ENCODE measurements around the gene COMMD8. TPM values are rescaled to one million over a fixed set of nuclear protein-coding genes. Genes with fewer than 3 reads are reported as not detected.

COMMD8 gene
- total and polyA plus RNA-seq, 10 of the 15 experiments (the other 5 are each of a cell fraction or from before 2014, with no cell fraction given): 27.6 to 156 (median 48.4) TPM

DNA sequence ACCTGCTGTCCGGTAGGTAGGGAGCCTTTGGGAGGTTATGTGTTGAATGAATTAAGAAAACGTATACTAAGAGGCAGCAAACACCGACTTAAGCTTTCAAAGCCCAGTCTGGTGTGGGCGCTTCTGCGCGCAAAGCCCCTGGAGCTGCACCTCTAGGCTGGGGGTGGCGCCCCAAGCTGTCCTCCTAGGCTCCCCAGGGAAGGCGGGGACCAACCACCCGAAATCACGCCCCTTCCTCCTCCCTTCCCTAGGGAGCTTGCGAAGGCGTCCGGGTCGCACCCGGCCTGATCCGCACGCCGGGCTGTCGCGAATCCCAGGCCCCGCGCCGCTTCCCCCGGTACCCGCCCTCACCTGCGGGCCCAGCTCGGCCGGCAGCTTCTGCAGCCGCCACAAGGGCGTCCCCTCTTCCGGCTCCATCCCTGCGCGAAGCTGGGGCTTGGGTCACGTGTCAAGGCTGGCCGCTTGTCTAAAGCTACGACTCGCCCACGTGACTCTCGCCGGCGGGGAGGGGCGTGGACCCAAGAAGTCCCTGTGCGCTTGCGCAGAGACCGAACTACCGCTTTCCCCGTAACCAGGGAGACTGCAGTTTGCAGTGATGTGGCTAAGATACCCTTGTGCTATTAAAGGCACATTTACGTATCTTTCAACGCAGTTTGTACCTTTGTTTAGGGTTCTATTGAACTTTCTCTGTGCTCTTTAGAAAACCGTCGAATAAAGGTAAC is at the start of gene COMMD8 (continued):
- TF ChIP-seq GATAD2B (conservative IDR thresholded peaks at IDR 0.05; ENCODE audit: low read depth) (peak; percentile 92; the same call in 1 of the 2 replicates), RBBP5 (conservative IDR thresholded peaks at IDR 0.05) (no peak), CHD2 (IDR thresholded peaks at IDR 0.05; ENCODE audit: borderline replicate concordance, low read depth, low read length) (peak; percentile 53; the same call in 1 of the 2 replicates), MYC (IDR thresholded peaks at IDR 0.05; ENCODE audit: insufficient read depth, insufficient read length, insufficient replicate concordance, low read length, severe bottlenecking) (no peak), CREM (IDR thresholded peaks at IDR 0.05; ENCODE audit: low read depth) (no peak), POU2F2 (IDR thresholded peaks at IDR 0.05; ENCODE audit: borderline replicate concordance, low read depth, low read length) (peak; percentile 67; the same call in 2 of the 3 replicates), BRCA1 (IDR thresholded peaks at IDR 0.05; ENCODE audit: low read depth, low read length) (no peak), EP300 (IDR thresholded peaks at IDR 0.05; ENCODE audit: borderline replicate concordance in 1 of 2, control insufficient read depth in 1 of 2, low read depth in 2 of 2, low read length in 2 of 2) (peak in 1 of 2 experiments; percentile 25; a peak in 1 of 4 replicates), SREBF2 (IDR thresholded peaks at IDR 0.05; ENCODE audit: low read length) (no peak)
- TF ChIP-seq, protein P1, sequence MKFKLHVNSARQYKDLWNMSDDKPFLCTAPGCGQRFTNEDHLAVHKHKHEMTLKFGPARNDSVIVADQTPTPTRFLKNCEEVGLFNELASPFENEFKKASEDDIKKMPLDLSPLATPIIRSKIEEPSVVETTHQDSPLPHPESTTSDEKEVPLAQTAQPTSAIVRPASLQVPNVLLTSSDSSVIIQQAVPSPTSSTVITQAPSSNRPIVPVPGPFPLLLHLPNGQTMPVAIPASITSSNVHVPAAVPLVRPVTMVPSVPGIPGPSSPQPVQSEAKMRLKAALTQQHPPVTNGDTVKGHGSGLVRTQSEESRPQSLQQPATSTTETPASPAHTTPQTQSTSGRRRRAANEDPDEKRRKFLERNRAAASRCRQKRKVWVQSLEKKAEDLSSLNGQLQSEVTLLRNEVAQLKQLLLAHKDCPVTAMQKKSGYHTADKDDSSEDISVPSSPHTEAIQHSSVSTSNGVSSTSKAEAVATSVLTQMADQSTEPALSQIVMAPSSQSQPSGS (IDR thresholded peaks at IDR 0.05; ENCODE audit: low read length): no peak
- TF ChIP-seq, protein P2, sequence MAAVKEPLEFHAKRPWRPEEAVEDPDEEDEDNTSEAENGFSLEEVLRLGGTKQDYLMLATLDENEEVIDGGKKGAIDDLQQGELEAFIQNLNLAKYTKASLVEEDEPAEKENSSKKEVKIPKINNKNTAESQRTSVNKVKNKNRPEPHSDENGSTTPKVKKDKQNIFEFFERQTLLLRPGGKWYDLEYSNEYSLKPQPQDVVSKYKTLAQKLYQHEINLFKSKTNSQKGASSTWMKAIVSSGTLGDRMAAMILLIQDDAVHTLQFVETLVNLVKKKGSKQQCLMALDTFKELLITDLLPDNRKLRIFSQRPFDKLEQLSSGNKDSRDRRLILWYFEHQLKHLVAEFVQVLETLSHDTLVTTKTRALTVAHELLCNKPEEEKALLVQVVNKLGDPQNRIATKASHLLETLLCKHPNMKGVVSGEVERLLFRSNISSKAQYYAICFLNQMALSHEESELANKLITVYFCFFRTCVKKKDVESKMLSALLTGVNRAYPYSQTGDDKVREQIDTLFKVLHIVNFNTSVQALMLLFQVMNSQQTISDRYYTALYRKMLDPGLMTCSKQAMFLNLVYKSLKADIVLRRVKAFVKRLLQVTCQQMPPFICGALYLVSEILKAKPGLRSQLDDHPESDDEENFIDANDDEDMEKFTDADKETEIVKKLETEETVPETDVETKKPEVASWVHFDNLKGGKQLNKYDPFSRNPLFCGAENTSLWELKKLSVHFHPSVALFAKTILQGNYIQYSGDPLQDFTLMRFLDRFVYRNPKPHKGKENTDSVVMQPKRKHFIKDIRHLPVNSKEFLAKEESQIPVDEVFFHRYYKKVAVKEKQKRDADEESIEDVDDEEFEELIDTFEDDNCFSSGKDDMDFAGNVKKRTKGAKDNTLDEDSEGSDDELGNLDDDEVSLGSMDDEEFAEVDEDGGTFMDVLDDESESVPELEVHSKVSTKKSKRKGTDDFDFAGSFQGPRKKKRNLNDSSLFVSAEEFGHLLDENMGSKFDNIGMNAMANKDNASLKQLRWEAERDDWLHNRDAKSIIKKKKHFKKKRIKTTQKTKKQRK (IDR thresholded peaks at IDR 0.05; ENCODE audit: low read depth, low read length): no peak
